ENCODE results near the gene TMC5.
A peak's percentile ranks its signal among the peaks of the same experiment; 100 is the strongest.

TMC5 gene

DNA sequence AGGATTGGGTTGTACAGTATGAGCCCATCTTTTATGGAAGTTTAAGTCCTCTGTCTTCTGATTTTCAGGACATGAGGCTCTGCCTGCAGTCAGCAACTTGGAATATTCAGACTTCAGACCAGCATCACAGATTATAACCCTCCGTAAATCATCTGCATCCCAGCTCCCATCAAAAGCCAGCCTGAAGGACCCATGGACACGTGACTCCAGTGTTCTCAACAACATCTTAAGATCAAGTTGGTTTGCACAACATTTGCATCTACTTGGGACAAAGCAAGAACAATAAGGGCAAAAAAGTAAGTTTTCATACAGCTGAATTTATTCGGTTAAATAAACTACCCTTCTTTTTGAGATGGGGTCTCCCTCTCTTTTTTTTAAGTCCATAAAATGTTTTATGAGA is 12.7 kb downstream of the TMC5 start:
- Histone ChIP-seq H3K4me1 (ENCODE audit: insufficient read depth, poor library complexity, severe bottlenecking) (peaks cover 7% of the 10 kb centered on the region), H3K9me3 (ENCODE audit: severe bottlenecking) (no peaks in the 10 kb centered on the region), H3K4me3 (ENCODE audit: severe bottlenecking) (no peak overlapping the region), H3K36me3 (ENCODE audit: low read depth) (no peaks in the 10 kb centered on the region), H3K27me3 (ENCODE audit: insufficient read depth, poor library complexity, severe bottlenecking) (no peaks in the 10 kb centered on the region), H3K27ac (ENCODE audit: poor library complexity, severe bottlenecking) (no peak overlapping the region)
- ATAC-seq (ENCODE audit: low read depth), result no peak
- TF ChIP-seq, protein P1, sequence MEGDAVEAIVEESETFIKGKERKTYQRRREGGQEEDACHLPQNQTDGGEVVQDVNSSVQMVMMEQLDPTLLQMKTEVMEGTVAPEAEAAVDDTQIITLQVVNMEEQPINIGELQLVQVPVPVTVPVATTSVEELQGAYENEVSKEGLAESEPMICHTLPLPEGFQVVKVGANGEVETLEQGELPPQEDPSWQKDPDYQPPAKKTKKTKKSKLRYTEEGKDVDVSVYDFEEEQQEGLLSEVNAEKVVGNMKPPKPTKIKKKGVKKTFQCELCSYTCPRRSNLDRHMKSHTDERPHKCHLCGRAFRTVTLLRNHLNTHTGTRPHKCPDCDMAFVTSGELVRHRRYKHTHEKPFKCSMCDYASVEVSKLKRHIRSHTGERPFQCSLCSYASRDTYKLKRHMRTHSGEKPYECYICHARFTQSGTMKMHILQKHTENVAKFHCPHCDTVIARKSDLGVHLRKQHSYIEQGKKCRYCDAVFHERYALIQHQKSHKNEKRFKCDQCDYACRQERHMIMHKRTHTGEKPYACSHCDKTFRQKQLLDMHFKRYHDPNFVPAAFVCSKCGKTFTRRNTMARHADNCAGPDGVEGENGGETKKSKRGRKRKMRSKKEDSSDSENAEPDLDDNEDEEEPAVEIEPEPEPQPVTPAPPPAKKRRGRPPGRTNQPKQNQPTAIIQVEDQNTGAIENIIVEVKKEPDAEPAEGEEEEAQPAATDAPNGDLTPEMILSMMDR (IDR thresholded peaks at IDR 0.05; ENCODE audit: poor library complexity, severe bottlenecking), result no peak
- no peak for DNase-seq (ENCODE audit: low spot score)

GRCh38 chr16:19431636-19432340 is 14.1 kb downstream of the TMC5 start:
- Histone ChIP-seq H3K4me1 (ENCODE audit: insufficient read depth, poor library complexity, severe bottlenecking) (peaks cover 7% of the 10 kb centered on the region), H3K4me3 (ENCODE audit: severe bottlenecking) (no peak overlapping the region), H3K9me3 (ENCODE audit: severe bottlenecking) (no peaks in the 10 kb centered on the region), H3K36me3 (ENCODE audit: low read depth) (no peaks in the 10 kb centered on the region), H3K27me3 (ENCODE audit: insufficient read depth, poor library complexity, severe bottlenecking) (no peaks in the 10 kb centered on the region), H3K27ac (ENCODE audit: poor library complexity, severe bottlenecking) (no peak overlapping the region)
- ATAC-seq (ENCODE audit: low read depth), result no peak
- DNase-seq (ENCODE audit: low spot score), result no peak
- TF ChIP-seq, protein P1 (IDR thresholded peaks at IDR 0.05; ENCODE audit: poor library complexity, severe bottlenecking), result no peak

GRCh38 chr16:19432429-19432828 is 14.7 kb downstream of the TMC5 start:
- H3K4me3 ChIP-seq (ENCODE audit: severe bottlenecking), result no peak overlapping the region
- peaks cover 7% of the 10 kb centered on the region for H3K4me1 ChIP-seq (ENCODE audit: insufficient read depth, poor library complexity, severe bottlenecking)
- H3K27me3 ChIP-seq (ENCODE audit: insufficient read depth, poor library complexity, severe bottlenecking), result no peaks in the 10 kb centered on the region
- TF ChIP-seq, protein P1 (IDR thresholded peaks at IDR 0.05; ENCODE audit: poor library complexity, severe bottlenecking), result no peak
- H3K36me3 ChIP-seq (ENCODE audit: low read depth), result no peaks in the 10 kb centered on the region
- DNase-seq (ENCODE audit: low spot score), result no peak
- H3K9me3 ChIP-seq (ENCODE audit: severe bottlenecking), result no peaks in the 10 kb centered on the region
- no peak overlapping the region for H3K27ac ChIP-seq (ENCODE audit: poor library complexity, severe bottlenecking)
- peak; percentile 73 for ATAC-seq (ENCODE audit: low read depth)

DNA sequence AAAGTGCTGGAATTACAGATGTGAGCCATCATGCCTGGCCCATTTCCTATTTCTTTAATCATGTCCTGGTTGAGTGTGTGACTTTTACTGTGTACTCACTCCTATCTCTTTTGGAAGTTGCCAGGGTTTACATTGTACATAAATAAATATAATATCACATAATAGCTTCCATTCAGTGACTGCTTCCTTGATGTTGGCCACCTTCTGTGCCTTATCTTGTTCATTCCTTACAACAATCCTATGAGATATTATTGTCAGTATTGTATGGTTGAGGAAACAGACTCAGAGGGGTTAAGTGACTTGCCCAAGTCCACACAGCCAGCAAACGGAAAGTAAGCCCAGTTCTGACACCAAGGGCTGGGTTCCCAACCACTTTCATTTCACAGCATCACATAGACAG is 16.9 kb downstream of the TMC5 start:
- Histone ChIP-seq H3K36me3 (ENCODE audit: low read depth) (no peaks in the 10 kb centered on the region), H3K4me3 (ENCODE audit: severe bottlenecking) (no peak overlapping the region), H3K27ac (ENCODE audit: poor library complexity, severe bottlenecking) (no peak overlapping the region), H3K9me3 (ENCODE audit: severe bottlenecking) (no peaks in the 10 kb centered on the region), H3K27me3 (ENCODE audit: insufficient read depth, poor library complexity, severe bottlenecking) (no peaks in the 10 kb centered on the region), H3K4me1 (ENCODE audit: insufficient read depth, poor library complexity, severe bottlenecking) (peaks cover 7% of the 10 kb centered on the region)
- no peak for ATAC-seq (ENCODE audit: low read depth)
- TF ChIP-seq, protein P1 (IDR thresholded peaks at IDR 0.05; ENCODE audit: poor library complexity, severe bottlenecking), result no peak
- no peak for DNase-seq (ENCODE audit: low spot score)

DNA sequence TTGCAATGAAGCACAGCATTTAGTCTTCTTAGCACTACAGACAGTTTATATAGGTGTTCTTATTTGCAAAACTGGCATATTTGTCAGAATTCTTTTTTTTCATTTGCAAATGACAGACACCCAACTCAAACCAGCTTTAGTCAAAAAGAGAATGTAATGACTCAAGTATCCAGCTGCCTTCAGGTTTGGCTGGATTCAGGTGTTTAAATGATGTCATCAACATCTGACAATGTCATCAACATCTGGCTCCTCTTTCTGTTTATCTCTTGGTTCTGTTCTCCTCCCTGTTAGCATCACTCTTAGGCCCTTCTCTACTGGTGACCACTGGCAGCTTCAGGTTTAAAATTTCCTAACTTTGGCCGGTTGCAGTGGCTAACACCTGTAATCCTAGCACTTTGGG is 18.9 kb downstream of the TMC5 start:
- no peak for DNase-seq (ENCODE audit: low spot score)
- no peak for ATAC-seq (ENCODE audit: low read depth)
- Histone ChIP-seq H3K27me3 (ENCODE audit: insufficient read depth, poor library complexity, severe bottlenecking) (no peaks in the 10 kb centered on the region), H3K4me3 (ENCODE audit: severe bottlenecking) (no peak overlapping the region), H3K36me3 (ENCODE audit: low read depth) (no peaks in the 10 kb centered on the region), H3K27ac (ENCODE audit: poor library complexity, severe bottlenecking) (no peak overlapping the region), H3K4me1 (ENCODE audit: insufficient read depth, poor library complexity, severe bottlenecking) (peaks cover 7% of the 10 kb centered on the region), H3K9me3 (ENCODE audit: severe bottlenecking) (no peaks in the 10 kb centered on the region)
- TF ChIP-seq, protein P1 (IDR thresholded peaks at IDR 0.05; ENCODE audit: poor library complexity, severe bottlenecking), result no peak

Measured in RWPE2 (cell line).